GM15510 (cell line): ENCODE results near the gene TRPV4.

ENCODE experiments used
- POLR2A ChIP-seq: IDR thresholded peaks from 3 replicates; pipeline ENCODE4 v1.6.1; 2011; ENCODE audit warnings: borderline replicate concordance; ENCODE audit not compliant: insufficient read length; ENCODE audit errors: extremely low read depth

The TRPV4 gene

GRCh38 chr12:109864916-109865315 lies 31.7 kb upstream of the TRPV4 start:
- TF ChIP-seq POLR2A = no peak

DNA sequence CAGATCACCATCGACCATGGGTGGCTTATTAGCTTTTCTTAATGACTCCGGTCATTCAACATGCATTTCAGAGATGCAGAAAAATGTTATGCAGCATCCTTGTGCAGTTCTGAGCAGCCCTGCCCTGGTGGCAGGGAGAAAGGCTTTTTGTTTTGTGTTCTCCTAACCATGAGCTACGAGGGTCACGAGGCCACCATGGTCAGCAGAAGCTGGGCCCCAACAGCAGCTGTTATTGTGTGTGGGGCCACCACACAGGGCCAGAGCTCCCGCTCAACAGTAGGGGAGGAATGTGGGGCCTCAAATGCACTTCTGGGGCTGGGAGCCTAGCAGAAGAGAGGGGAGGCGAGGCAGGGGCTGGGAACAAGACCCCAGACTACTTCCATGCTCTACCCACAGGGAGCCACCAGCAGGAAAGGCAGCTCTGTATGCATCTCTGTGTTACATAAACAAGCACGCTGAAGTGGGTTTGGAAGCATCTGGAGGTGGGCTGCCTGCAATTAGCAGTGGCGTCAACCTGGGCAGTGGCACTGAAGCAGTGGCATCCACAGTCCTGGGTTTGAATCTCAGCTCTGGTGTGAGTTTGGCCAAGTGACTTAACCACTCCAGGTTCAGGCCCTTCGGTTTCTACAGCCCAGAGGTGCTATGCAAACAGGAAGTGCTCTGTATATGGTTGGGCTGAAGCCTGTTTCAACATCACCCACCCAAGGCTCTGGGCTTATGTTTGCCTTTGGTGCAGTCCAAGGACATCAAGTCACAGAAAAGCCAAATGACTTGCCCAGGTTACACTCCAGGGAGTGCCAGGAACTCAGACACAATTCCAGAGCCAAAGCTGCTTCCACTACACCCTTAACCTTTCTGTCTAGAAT lies 30.9 kb upstream of the TRPV4 start:
- TF ChIP-seq POLR2A = no peak

DNA sequence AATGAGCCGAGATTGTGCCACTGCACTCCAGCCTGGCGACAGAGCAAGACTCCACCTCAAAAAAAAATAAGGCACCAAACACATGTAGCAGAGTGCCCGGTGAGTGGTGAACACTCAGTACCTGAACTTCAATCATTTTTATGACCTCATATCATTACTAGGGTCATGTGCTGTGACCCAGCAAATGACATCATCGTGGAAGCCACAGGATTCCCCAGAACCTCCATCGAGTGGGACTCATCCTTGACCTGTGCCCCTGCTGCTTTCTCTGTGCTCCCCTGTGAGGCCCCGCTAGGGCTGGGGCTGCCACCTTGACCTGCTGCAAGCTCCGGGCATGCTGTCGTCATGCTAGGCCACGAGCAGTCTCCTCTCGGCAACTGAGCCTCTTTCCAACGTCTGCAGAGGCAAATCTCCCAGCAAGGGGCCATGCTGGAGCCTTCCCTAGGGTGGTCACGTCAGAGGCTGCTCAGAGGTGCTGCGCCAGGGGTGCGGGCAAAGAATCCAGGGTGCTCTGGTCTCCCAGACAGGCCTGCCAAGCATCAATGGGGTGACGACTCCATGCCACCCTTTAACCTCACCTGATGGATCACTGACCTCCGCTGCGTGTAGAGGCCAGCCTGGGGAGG lies 28.6 kb upstream of the TRPV4 start:
- TF ChIP-seq POLR2A = no peak

DNA sequence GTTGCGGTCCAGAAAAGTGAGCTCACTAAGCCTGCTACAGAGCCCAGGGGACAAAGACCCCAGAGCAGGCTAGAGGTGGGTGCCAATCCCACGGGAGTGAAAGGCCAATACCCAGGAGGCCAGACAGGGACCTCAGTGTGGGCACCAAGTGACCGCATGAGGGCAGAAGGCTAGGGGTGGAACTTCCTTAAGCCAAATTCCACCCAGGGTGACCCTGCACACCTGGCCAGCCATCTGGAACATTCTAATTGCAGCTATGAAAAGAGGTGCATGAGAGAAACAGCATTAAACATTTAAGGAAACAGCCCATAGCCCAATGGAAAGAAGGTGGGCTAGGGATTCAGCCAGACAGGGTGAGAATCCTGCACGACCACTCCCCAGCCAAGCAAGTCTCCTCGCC lies 27.8 kb upstream of the TRPV4 start:
- TF ChIP-seq POLR2A = no peak

DNA sequence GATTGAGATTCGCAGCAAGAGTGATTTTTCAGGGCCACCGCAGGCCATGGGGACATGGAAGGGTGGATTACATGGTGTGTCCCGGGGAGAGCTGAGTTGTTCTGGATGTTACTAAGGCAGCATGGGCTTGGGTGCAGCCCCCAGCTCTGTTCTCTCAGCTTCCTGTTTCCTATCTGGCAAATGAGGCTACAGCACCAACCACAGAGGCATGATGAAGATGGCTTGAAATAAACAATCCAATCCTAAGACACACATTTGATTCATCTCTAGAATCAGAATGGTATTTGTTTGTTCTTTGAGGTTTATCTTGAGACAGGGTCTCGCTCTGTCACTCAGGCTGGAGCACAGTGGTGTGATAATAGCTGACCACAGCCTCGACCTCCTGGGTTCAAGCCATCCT lies 25.6 kb upstream of the TRPV4 start:
- no peak for TF ChIP-seq POLR2A

DNA sequence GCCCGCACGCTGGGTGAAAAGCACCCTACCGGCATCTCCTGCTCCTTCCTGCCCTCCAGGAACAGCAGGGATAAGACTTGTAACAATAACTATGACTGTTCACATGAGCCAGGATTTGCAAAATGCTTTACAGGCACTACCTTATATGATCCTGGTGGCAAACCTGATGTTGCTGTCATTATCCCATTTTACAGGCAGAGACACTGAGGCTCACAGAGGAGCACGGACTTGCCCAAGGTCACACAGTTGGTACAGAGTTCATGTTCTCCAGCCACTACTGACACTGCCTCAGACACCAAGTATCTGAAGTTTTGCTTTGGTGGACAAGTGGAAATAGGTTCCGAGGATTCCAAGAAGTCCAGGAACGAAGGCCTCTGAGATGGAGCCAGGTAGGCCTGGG lies 24.5 kb upstream of the TRPV4 start:
- no peak for TF ChIP-seq POLR2A

DNA sequence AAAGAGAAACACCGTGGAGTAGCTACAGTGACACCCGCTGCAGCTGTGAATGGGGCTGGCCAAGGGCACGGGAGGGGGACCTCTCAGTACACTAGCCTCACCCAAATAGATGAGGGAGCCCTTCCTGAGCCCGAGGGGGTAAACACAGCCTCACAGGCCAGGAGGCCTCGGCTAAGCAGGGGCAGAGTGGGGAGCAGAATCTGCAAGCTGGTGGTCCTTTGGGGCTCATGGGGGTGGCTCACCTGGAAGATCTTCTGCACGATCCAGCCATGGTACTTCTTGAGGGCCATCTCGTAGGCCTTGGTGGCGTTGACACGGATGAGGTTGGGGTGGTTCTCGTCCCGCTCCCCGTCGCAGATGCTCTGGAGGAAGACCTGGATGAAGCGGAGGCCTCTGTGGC lies 22.2 kb upstream of the TRPV4 start:
- no peak for TF ChIP-seq POLR2A

DNA sequence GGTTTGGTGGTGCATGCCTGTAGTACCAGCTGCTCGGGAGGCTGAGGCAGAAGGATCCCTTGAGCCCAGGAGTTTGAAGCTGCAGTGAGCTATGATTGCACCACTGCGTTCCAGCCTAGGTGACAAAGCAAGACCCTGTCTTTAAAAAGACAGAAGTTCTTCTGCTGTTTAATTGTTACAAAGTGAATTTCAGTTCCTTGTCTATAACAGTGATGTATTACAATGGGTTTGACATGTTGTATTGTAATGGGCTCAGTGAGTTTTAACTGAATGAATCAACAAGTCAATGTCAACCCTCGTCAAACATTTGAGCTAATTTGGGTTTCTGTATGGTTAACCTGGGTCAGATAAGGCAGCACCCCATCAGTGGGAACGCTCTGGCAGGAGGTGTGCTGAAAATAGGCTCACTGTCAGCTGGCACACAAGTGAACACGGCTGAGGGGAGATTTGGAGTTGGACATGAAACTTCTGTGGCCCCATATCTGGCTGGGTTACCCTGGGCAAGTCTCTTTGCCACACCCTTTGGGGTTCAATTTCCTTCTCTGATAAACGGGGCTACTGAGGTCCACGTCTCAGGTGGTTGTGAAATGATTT lies 14.0 kb upstream of the TRPV4 start:
- no peak for TF ChIP-seq POLR2A

- TF ChIP-seq POLR2A = no peak
Measured at GRCh38 chr12:109845824-109846205, 12.6 kb upstream of the TRPV4 start.

DNA sequence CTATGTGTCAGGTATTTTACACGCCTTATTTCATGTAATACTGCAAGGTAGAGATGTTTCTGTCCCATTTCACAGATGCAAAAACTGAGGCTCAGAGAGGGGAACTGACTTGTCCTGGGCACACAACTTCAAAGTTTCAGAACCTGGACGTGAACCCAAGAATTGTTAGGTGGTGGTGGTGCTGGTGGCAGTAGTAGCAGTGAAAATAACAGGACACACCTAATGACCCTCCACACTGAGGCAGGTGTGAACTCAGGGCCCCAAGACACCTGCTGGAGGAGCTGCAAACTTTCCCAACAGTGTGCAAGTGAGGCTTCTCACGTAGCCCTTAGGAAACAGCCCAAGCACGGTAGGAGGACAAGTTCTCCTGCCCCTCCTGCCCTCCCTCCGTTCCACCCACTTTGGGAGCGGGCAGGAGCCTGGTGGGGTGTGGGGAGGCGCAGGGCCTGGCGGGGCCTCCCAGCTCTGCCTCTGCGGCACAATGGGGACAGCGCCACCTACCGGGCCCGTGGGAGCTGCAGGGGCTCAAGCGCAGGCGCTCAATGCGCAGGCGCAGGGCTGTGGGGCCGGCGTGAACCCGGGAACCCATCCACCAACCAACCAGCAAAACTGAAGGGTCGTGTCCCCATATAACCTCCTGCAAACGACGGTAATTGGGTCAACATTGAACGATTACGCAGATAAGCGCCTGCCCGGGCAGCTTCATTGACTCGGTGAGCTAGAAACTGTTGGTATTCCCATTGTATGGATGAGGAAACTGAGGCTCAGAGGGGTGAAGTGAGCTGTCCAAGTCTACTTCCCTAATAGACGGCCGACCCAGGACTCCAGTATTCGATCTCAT lies 12.0 kb upstream of the TRPV4 start:
- no peak for TF ChIP-seq POLR2A

DNA sequence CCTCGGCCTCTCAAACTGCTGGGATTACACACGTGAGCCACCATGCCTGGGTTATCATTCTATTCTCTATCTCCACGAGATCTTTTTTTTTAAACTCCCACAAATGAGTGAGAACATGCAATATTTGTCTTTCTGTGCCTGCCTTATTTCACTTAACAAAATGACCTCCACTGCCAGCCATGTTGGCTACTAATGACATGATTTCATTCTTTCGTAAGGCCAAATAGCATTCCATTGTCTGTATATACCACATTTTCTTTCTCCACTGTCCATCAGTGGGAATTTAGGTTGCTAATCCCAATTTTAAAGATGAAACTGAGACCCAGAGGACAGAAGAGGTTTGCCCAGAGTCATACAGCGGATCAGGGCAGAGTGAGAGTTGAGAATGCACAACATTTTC lies 10.9 kb upstream of the TRPV4 start:
- no peak for TF ChIP-seq POLR2A

DNA sequence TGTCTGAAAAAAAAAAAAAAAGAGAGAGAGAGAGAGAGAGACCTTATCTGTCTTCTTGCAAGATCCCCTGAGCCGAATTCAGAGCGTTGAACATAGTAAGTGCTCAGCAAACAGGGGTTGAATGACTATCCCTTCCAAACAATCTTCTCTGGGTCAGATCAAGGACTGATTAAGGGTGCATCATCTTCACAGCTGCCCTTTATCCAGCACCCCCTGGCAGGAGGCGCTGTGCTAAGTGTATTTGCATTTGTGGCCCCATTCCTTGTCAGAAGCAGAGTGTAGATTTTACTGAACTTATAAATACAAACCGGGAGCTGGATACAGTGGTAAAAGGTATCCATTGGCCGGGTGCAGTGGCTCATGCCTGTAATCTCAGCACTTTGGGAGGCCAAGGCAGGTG lies 8.8 kb upstream of the TRPV4 start:
- TF ChIP-seq POLR2A = no peak

- TF ChIP-seq POLR2A = no peak
Measured at GRCh38 chr12:109841356-109841755, 8.2 kb upstream of the TRPV4 start.

GRCh38 chr12:109840305-109841074 lies 7.3 kb upstream of the TRPV4 start:
- TF ChIP-seq POLR2A = no peak
